ENCODE measurements around the gene BEST1.
"Not testable (repeated sequence)": the region's sequence is repeated elsewhere in the genome, so short reads cannot be mapped to it uniquely, and the experiment has no call there.

The BEST1 gene

GRCh38 chr11:62000539-62001446 lies 50.6 kb downstream of the BEST1 start:
- TF ChIP-seq MYC (IDR thresholded peaks at IDR 0.05; ENCODE audit: low read depth, low read length) (no peak), POLR2A (IDR thresholded peaks at IDR 0.05; ENCODE audit: extremely low read depth, insufficient read length) (no peak)
- TF ChIP-seq, protein P1, sequence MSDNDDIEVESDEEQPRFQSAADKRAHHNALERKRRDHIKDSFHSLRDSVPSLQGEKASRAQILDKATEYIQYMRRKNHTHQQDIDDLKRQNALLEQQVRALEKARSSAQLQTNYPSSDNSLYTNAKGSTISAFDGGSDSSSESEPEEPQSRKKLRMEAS (IDR thresholded peaks at IDR 0.05; ENCODE audit: low read depth, low read length), result no peak
- TF ChIP-seq, protein P2, sequence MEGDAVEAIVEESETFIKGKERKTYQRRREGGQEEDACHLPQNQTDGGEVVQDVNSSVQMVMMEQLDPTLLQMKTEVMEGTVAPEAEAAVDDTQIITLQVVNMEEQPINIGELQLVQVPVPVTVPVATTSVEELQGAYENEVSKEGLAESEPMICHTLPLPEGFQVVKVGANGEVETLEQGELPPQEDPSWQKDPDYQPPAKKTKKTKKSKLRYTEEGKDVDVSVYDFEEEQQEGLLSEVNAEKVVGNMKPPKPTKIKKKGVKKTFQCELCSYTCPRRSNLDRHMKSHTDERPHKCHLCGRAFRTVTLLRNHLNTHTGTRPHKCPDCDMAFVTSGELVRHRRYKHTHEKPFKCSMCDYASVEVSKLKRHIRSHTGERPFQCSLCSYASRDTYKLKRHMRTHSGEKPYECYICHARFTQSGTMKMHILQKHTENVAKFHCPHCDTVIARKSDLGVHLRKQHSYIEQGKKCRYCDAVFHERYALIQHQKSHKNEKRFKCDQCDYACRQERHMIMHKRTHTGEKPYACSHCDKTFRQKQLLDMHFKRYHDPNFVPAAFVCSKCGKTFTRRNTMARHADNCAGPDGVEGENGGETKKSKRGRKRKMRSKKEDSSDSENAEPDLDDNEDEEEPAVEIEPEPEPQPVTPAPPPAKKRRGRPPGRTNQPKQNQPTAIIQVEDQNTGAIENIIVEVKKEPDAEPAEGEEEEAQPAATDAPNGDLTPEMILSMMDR (IDR thresholded peaks at IDR 0.05; ENCODE audit: low read depth, low read length), result no peak
- peak; percentile 25 for DNase-seq (ENCODE audit: low read depth)
- H3K4me3 ChIP-seq (ENCODE audit: low read depth, low read length), result no peak overlapping the region

DNA sequence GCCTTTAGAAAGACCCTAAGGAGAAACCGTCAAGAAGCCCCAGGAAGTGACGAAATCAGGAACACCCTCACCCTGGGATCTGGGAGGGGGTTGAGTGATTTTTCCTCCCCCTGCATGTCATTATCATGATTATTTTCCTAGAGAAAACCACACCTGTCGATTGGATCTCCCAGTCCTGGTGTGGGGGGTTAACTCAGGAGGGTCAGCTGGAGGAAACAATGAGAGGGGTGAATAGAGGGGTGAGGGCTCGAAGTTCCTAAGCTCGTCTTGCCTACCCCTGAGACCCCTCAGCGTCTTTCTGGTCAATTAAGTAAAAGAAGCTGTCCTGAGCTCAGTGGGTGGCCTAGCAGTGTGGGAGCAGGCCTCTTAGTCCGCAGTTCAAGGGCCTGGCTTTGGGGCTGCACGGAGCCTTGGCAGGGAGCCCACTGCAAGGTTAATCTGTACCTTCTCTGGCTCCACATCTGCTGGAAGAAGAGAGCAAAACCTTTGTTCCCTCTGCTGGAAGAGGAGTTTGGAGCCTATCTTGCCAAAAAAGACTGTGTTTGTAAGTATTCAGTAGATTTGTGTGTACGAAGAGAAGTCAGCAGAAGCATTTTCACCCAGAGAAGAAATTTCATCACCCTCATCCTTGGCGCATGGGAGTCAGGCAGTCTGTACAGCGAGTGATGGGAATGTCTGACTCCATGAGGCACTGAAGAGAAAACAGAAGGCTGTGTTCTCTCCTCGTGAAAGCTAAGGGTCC lies 51.5 kb downstream of the BEST1 start:
- no peak overlapping the region for H3K4me3 ChIP-seq (ENCODE audit: low read depth, low read length)
- DNase-seq (ENCODE audit: low read depth), result peak; percentile 46
- TF ChIP-seq POLR2A (IDR thresholded peaks at IDR 0.05; ENCODE audit: extremely low read depth, insufficient read length), result no peak
- TF ChIP-seq MYC (IDR thresholded peaks at IDR 0.05; ENCODE audit: low read depth, low read length), result no peak
- TF ChIP-seq, protein P1 (IDR thresholded peaks at IDR 0.05; ENCODE audit: low read depth, low read length), result no peak
- TF ChIP-seq, protein P2 (IDR thresholded peaks at IDR 0.05; ENCODE audit: low read depth, low read length), result no peak

DNA sequence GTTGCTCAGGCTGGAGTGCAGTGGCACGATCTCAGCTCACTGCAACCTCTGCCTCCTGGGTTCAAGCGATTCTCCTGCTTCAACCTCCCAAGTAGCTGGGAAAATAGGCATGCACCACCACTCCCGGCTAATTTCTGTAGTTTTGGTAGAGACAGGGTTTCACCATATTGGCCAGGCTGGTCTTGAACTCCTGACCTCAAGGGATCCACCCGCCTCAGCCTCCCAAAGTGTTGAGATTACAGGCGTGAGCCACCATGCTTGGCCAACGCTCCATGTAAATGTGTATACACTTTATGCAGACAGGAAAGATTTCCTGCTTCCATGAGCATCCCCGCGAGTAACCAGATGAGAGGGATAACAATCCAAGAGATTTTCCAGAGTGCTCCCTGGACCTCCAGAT lies 52.1 kb downstream of the BEST1 start:
- not testable (repeated sequence) for DNase-seq (ENCODE audit: low read depth); H3K4me3 ChIP-seq (ENCODE audit: low read depth, low read length)

DNA sequence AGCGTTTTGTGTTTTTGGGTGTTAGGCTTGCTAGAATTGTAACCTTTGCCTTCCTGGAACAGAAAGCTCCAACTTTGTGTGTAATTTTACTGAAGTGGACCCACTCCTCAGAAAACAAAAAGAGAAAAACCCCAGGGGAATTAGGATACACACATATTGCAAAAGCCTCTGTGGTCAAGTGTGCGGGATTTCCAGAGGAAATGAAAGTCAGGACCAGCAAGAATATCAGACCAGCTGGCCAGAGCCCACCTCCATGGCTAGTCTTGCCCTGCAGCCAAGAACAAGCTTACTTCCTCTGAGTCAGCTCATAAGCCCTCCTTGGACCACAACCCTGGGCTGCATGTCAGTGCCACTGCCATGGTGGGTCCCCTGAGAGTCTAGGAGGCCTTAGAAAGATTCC lies 54.3 kb downstream of the BEST1 start:
- peak; percentile 98 for DNase-seq (ENCODE audit: low read depth)
- no peak overlapping the region for H3K4me3 ChIP-seq (ENCODE audit: low read depth, low read length)
- TF ChIP-seq, protein P2 (IDR thresholded peaks at IDR 0.05; ENCODE audit: low read depth, low read length), result no peak
- TF ChIP-seq POLR2A (IDR thresholded peaks at IDR 0.05; ENCODE audit: extremely low read depth, insufficient read length) (no peak), MYC (IDR thresholded peaks at IDR 0.05; ENCODE audit: low read depth, low read length) (peak; percentile 3; the same call in 1 of the 2 replicates)
- TF ChIP-seq, protein P1 (IDR thresholded peaks at IDR 0.05; ENCODE audit: low read depth, low read length), result no peak; the same call in 1 of the 2 replicates

GRCh38 chr11:62008193-62008592 lies 58.0 kb downstream of the BEST1 start:
- TF ChIP-seq, protein P2 (IDR thresholded peaks at IDR 0.05; ENCODE audit: low read depth, low read length), result no peak
- TF ChIP-seq POLR2A (IDR thresholded peaks at IDR 0.05; ENCODE audit: extremely low read depth, insufficient read length), result no peak
- TF ChIP-seq, protein P1 (IDR thresholded peaks at IDR 0.05; ENCODE audit: low read depth, low read length), result no peak
- no peak for TF ChIP-seq MYC (IDR thresholded peaks at IDR 0.05; ENCODE audit: low read depth, low read length)

DNA sequence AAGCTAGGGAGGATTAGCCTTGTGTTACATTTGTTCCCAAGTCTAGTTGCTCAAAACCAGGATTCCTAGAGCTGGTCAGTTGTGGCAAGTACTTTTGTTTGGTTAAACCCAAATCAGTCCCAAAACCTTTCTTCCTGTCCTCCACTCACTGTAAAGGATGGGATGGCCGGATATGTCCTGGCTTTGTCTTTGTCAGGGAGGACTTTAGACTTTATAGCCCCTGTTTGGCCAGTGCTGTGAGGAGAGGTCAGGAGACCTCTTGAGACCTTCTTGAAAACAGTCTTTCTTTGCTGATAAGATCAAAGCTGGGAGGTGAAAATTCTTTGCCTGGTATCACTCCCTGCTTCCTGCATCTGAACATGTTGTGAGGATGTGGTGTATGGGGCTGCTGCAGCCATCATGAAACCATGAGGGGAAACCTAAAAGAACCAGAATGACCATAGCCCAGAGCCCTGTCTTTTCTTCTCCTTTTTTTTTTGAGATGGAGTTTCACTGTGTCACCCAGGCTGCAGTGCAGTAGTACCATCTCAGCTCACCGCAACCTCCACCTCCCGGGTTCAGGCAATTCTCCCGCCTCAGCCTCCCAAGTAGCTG lies 60.9 kb downstream of the BEST1 start:
- DNase-seq (ENCODE audit: low read depth), result peak; percentile 23
- H3K4me3 ChIP-seq (ENCODE audit: low read depth, low read length), result no peak overlapping the region
- TF ChIP-seq, protein P2 (IDR thresholded peaks at IDR 0.05; ENCODE audit: low read depth, low read length), result no peak

More at GRCh38 chr11:62008193-62008592, 58.0 kb downstream of the BEST1 start:
- no peak overlapping the region for H3K4me3 ChIP-seq (ENCODE audit: low read depth, low read length)
- no peak for DNase-seq (ENCODE audit: low read depth)

Data from NB4 (cell line).